ENCODE measurements around the gene MRPL42.

The MRPL42 gene

GRCh38 chr12:93500667-93501066 lies 33.4 kb downstream of the MRPL42 start:
- DNase-seq: no peak

DNA sequence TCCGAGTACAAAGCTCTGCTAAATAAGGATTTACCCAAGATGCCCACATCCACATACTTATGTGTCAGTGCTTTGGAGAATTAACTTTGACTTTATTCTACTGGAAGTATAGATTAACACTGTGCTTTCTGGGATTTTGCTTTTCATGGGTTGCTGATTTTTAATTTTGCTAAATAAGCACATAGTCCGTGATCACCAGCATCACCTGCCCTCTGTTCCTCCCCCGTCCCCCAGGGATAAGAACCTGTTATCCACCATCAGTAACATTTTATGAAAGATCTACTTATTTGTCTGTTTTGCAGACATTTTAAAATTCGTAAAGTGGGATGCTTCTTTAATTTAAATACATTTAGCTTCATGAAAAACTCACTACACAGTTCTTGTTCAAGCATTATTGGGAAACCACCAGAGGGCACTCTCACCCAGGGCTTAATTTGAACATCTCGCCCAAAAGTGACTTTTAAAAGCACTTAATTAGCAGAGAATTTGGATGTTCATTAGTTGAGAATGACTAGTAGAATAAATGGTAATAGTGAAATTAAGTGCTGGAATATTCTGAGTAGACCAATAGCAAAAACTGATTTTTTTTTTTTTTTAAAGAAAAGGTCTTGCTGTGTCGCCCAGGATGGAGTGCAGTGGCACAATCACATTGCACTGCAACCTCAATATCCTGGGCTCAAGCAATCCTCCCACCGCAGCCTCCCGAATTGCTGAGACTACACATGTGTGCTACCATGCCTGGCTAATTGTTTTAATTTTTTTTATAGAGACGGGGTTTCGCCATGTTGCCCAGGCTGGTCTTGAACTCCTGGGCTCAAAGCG lies 35.7 kb downstream of the MRPL42 start:
- DNase-seq: peak; percentile 32 to 37

DNA sequence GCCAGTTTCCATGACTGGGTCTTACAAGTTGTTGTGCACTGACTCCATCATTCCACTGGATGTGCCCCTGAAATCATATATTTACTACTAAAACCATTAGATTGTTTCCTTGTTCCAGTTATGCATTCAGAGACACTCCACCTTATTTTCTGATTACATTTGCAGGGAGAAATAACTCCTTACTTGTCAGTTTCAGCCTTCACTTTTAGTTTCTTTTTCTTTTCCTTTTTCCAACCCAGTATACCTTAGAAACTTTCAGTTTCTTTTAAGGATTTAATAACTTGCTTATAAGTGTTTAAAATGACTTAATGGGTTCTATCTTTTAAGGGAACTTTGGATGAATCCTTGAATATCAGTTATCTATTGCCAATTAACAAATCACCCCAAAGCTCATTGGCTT lies 39.9 kb downstream of the MRPL42 start:
- no peak for DNase-seq

- no peak for DNase-seq
These were observed 42.2 kb downstream of the MRPL42 start for GRCh38 chr12:93509506-93509905.

- DNase-seq: no peak
These were observed 47.5 kb downstream of the MRPL42 start for GRCh38 chr12:93514853-93515252.

DNA sequence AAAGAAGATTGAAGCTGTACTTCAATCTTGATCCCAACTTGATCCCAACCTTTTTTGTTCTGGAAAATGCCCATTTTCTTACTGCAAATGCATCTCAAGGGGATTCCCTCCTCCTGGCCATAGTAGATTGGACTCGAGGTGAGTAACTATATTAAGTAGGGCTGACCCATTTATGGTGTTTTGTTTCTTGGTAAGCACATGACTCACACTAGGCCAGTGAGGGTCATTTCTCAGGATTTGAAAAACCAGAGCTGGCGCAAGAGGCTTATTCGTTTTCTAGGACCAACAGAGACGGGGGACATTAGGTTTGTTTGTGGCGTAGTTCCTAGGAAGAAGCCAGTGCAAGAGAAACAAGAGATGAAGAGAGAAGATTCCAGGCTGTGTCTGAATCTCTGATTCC lies 51.4 kb downstream of the MRPL42 start:
- DNase-seq: no peak

DNA sequence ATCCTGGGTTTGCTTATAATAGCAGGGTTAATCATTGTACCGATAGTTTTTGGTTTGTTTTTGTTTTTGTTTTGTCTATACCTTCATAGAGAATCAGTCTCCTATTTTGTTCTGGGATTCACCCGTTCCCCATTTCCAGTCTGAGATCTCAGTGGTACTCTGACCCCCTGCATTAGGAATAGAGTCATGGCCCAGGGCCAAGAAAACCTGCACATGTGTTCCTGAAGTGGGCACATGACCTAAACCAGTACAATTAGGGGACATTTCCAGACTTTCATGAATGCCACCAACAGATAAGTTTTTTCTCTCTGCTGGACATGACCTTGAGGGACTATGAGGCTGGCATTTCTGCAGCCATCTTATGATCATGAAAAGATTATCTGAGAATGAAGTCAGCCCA lies 52.5 kb downstream of the MRPL42 start:
- DNase-seq: no peak

- DNase-seq: no peak
These were observed 53.1 kb downstream of the MRPL42 start for GRCh38 chr12:93520454-93520853.

- no peak for DNase-seq
These were observed 54.1 kb downstream of the MRPL42 start for GRCh38 chr12:93521225-93522080.

DNA sequence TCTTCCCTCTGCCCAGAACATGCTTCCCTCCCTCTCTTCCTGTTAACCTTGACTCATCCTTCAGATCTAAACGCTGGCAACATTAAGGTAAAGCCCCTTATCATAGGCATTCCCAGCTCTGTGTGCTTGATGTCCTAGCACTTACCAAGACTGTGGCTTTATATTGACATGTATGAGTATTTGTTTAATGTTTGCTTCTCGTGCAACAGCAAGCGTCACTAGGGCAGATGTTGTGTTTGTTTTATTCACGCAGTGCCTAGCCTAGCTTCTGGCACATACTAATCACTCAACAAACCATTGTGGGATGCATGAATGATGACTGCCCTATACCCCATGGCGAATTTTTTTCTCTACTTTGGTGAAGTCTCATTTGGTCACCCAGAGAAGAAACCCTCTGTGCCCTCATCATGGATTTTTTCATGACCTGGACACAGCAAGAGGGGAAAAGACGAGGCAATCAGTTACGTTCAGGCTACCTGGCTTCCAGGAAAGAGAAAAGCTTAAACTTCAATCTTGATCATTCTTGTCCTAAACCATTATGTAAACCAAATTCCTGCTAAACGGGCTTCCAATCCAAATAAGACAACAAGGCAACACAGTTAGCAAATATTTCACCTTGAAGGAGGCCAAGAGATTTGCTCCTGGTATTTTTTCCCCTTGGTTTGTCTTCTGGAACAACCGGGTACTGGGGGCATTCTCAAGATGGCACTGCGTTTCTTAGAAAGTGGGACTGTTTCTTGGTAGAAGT lies 57.2 kb downstream of the MRPL42 start:
- DNase-seq: no peak

GRCh38 chr12:93526786-93527428 lies 59.6 kb downstream of the MRPL42 start:
- no peak for DNase-seq

DNA sequence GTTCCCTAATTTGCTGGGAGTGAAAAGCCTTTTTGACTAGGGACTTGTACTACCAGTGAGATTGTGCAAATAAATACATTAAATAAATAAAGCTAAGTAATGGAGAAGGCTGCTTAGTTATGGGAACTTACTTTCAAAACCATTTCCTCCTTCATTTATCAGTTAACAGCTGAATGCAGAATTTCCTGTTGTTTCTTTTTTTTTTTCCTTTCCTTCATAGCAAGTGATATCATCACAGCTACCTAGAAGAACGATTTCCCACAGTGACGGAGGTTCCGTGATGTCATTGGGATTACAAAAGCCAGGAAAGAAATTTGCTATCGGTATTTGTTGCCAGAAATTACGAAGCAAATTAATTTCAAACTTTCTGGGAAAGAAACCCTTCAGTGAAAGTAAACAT lies 63.0 kb downstream of the MRPL42 start:
- peak; percentile 8 to 12 for DNase-seq

DNA sequence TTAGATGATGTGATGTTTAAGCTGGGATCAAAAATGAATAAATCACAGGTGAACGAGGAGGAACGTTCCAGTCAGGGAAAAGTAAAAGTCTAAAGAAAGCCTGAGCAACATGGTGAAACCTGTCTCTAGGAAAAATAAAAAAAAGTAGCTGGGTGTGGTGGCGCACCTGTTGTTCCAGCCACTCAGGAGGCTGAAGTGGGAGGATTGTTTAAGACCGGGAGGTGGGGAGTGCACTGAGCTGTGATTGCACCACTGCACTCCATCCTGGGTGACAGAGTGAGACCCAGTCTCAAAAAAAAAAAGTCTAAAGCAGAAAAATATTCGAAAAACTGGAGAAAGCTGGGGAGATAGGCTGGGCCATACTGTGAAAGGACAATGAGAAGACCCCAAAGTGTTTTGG lies 66.0 kb downstream of the MRPL42 start:
- DNase-seq: no peak

DNA sequence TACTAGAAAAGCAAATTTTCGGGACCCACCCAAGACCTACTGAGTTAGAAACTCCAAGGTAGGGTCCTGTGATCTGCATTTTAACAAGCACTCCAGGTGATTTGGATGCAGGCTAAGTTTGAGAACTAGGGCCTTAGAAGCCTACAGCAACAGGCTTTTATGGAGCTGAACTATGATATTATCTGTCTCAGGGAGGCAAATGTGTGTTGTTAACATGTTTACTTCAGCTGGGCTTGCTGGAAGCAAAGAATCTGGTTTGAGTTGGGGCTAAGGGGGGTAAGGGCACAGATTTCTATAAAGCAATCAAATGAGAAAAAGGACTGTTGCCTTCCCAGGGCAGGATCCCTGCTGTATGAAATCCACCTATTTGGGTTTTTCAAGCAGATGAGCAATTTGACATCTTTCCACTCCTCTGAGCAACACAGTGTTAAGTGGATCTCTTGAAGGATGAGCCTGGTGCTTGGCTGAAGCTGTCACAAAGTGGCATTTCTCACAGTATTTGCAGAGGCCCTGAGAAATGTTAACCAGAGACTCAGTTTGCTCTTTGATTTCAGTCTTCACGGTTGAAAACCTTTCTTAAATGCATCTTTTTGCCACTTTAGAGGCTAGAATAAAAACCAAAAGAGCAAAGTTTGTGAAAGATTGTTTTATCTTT lies 68.9 kb downstream of the MRPL42 start:
- DNase-seq: no peak

DNA sequence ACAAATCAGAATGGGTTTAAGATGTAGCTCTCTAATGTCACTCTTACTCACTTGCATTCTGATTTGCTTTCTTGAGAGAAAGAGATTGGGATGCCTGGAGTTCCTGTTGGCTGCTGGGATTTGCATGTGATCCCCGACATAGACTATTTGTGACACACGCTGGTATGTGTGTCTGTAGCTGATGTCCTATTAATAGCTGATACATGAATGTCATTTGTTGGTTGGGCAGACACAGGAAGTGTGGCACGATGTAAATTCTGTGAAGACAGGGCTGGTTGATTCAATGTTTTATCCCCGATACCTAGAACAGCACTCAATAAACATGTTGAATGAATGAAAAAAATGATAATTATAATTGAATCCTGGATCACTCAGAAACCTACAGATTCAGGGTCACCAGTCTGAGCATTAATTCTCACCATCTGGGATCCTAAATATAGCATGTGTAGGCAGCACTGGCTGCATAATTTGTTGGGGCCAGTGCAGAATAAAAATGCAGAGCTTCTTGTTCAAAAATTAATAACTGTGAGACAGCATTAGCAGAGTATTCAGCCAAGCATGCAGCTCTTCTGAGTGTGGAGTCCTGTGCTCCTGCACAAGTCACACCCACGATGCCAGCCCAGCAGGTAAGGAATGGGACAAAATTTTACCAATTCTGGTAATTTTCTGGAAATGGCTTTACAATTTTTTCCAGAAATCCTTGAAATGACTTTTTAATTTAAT lies 69.6 kb downstream of the MRPL42 start:
- DNase-seq: no peak

DNA sequence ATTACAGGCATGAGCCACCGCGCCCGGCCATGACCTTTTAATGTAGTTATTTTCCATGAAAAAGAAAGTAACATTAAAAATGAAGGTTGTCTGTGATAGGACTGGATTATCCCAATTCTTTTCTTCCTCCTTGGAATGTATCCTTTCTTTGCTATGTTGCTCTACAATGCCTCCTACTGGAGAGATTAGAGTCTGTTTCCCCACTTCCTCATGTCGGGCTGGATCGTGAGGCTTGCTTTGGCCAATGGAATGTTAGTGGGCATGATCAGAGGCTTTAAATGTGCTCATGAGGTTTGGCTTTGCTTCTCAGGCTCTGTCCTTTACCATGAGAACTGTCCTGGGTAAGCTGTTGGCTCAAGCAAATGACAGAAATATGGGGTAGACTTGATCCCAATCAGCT lies 70.5 kb downstream of the MRPL42 start:
- DNase-seq: no peak

- DNase-seq: no peak
These were observed 72.5 kb downstream of the MRPL42 start for GRCh38 chr12:93539821-93540220.

- no peak for DNase-seq
These were observed 73.2 kb downstream of the MRPL42 start for GRCh38 chr12:93540466-93540865.

GRCh38 chr12:93541578-93542225 lies 74.4 kb downstream of the MRPL42 start:
- no peak for DNase-seq

GRCh38 chr12:93547778-93548177 lies 80.5 kb downstream of the MRPL42 start:
- no peak for DNase-seq

- DNase-seq: no peak
These were observed 81.9 kb downstream of the MRPL42 start for GRCh38 chr12:93549174-93549573.

Measured in AML-193 (cell line).